Mucosa of descending colon (tissue), 3 donors: Measurements from ENCODE around the gene ZNF267. TPM values are rescaled to one million over a fixed set of nuclear protein-coding genes. Genes with fewer than 3 reads are reported as not detected.

Source experiments
- ATAC-seq: fragments of 200-7000 bp; cut with Tn5 transposase; one replicate; pipeline ENCODE4 v1.9.1; 2020; ENCODE audit warnings: mild to moderate bottlenecking, moderate library complexity
- DNase-seq, 3 donors: peaks; one replicate each; pipeline ENCODE4 v3.0.0-alpha.2; 2020
- H3K36me3 ChIP-seq: fragments of 200-600 bp; one replicate; pipeline ENCODE4 v1.8.0; 2021; ENCODE audit warnings: low read depth, mild to moderate bottlenecking
- H3K4me1 ChIP-seq: fragments of 200-600 bp; one replicate; pipeline ENCODE4 v1.8.0; 2021; ENCODE audit warnings: low read depth, mild to moderate bottlenecking
- H3K4me3 ChIP-seq: fragments of 200-600 bp; one replicate; pipeline ENCODE4 v1.8.0; 2021; ENCODE audit warnings: mild to moderate bottlenecking
- H3K9me3 ChIP-seq: fragments of 200-600 bp; one replicate; pipeline ENCODE4 v1.8.0; 2021; ENCODE audit warnings: mild to moderate bottlenecking
- CTCF ChIP-seq: fragments of 200-600 bp; IDR thresholded peaks from one replicate; pipeline ENCODE4 v1.8.0; 2022; ENCODE audit warnings: antibody characterized with exemption, mild to moderate bottlenecking
- intact Hi-C, 2 donors: fragments of 100-400 bp; cut with DNase I in 1 of 2; cut with micrococcal nuclease in 1 of 2; formaldehyde crosslinking; loops; one replicate each; pipeline versions ENCODE4 v1.11.0 to v1.11.1; 2022; cut with DNase I, micrococcal nuclease
- total RNA-seq, 3 donors: library from RNA; stranded (reverse); fragmentation: NEBNext Ultra II Directional in 2 of 3; extraction: Animal tissue kit (Norgen Biotek cat#: 25700) in 2 of 3; gene quantifications; one replicate each; pipeline versions ENCODE4 v1.2.1 to v1.2.4, GENCODE V29; 2021 to 2023
- donor health status: DM: no; HTN: no; CAD: no; lungs with moderate emphysema.
- donor health status: DM: no; HTN: no; CAD: no.
- donor health status: DM: no; HTN: yes; CAD: no.

The ZNF267 gene
- total RNA-seq, 3 donors from 2014 or later: 10.5 to 12.3 (median 11.2) TPM

- no peak for TF ChIP-seq CTCF
- DNase-seq: peak in 1 of 3 donors; percentile 53
- intact Hi-C loops: loop anchor here in 1 of 2 donors (5.0 to 10.0 kb wide), 2 partner anchors 412 to 885 kb away; partner anchors contain the start of genes ARMC5 and HSD3B7
Measured at GRCh38 chr16:31869511-31870201, 4.0 kb upstream of the ZNF267 start.

DNA sequence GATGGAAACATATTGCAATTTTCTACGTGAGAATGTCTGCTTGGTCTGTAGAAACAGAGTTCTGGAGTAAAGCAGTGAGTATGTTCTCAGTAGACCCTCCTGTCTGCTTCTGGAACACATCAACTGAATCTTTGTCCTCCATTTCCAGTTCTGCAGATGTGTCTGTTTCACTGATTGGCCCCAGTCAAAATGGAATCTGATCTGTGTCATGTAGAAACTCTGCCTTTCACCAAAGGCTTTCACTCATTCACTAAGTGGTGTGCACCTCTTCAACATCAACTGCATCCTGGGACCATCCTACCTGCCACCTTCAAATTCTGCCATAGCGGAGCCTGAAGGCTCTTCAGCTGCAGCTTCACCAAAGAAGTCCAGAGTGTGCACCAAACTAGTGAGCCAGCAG lies 2.8 kb upstream of the ZNF267 start:
- no peaks in the 10 kb centered on the region for H3K36me3 ChIP-seq
- H3K9me3 ChIP-seq: no peaks in the 10 kb centered on the region
- no peak for TF ChIP-seq CTCF
- peaks cover 9% of the 10 kb centered on the region for H3K4me1 ChIP-seq
- no peak overlapping the region for H3K4me3 ChIP-seq
- no peak for DNase-seq
- no peak for ATAC-seq
- intact Hi-C loops: loop anchor here in 1 of 2 donors (5.0 kb wide), 1 partner anchor 414 kb away; the partner anchor contains the start of gene ARMC5

More at GRCh38 chr16:31869511-31870201, 4.0 kb upstream of the ZNF267 start:
- Histone ChIP-seq H3K36me3 (no peaks in the 10 kb centered on the region), H3K4me1 (peaks cover under 1% of the 10 kb centered on the region), H3K9me3 (no peaks in the 10 kb centered on the region), H3K4me3 (no peak overlapping the region)
- ATAC-seq: peak; percentile 62

- no peak for TF ChIP-seq CTCF
- Histone ChIP-seq H3K36me3 (no peaks in the 10 kb centered on the region), H3K4me1 (peaks cover 16% of the 10 kb centered on the region), H3K9me3 (no peaks in the 10 kb centered on the region), H3K4me3 (no peak overlapping the region)
- ATAC-seq (no peak), DNase-seq (no peak)
- intact Hi-C loops: loop anchor here in 1 of 2 donors (5.0 kb wide), 1 partner anchor 414 kb away; the partner anchor contains the start of gene ARMC5
Measured at GRCh38 chr16:31871510-31871909, 2.1 kb upstream of the ZNF267 start.

GRCh38 chr16:31872201-31872600 lies 1.4 kb upstream of the ZNF267 start:
- H3K36me3 ChIP-seq: no peaks in the 10 kb centered on the region
- H3K9me3 ChIP-seq: no peaks in the 10 kb centered on the region
- DNase-seq (no peak), ATAC-seq (no peak)
- H3K4me3 ChIP-seq: no peak overlapping the region
- no peak for TF ChIP-seq CTCF
- intact Hi-C loops: loop anchor here in 1 of 2 donors (5.0 kb wide), 1 partner anchor 415 kb away; the partner anchor contains the start of gene ARMC5
- peaks cover 23% of the 10 kb centered on the region for H3K4me1 ChIP-seq

- Histone ChIP-seq H3K36me3 (no peaks in the 10 kb centered on the region), H3K4me1 (peaks cover 34% of the 10 kb centered on the region), H3K9me3 (no peaks in the 10 kb centered on the region), H3K4me3 (peak overlapping the region; percentile 98)
- peak in 1 of 3 donors; percentile 29 for DNase-seq
- peak; percentile 61 for ATAC-seq
- TF ChIP-seq CTCF: no peak
- intact Hi-C loops: loop anchor here in 1 of 2 donors (5.0 kb wide), 1 partner anchor 417 kb away; the partner anchor contains the start of gene ARMC5
Measured at GRCh38 chr16:31874366-31875111, 932 bp downstream of the ZNF267 start.
